ENCODE data around the gene PLLP. TPM values are rescaled to one million over a fixed set of nuclear protein-coding genes. Genes with fewer than 3 reads are reported as not detected.
"Not testable (repeated sequence)": the region's sequence is repeated elsewhere in the genome, so short reads cannot be mapped to it uniquely, and the experiment has no call there.

PLLP gene
- polyA plus RNA-seq, 1 donor from 2014 or later: not detected

- not testable (repeated sequence) for H4K20me1 ChIP-seq (ENCODE audit: insufficient read depth); H3K4me2 ChIP-seq (ENCODE audit: low read length); H3K27ac ChIP-seq (ENCODE audit: low read length); H3K9me3 ChIP-seq (ENCODE audit: low read length); H3K36me3 ChIP-seq (ENCODE audit: insufficient read depth, low read length); H3F3A ChIP-seq (ENCODE audit: insufficient read depth, low read length, poor library complexity, severe bottlenecking); H3K9me2 ChIP-seq (ENCODE audit: insufficient read depth, low read length); H3K9ac ChIP-seq (ENCODE audit: low read length); H3K79me2 ChIP-seq (replicated peaks; ENCODE audit: insufficient read depth, low read length); H3K4me3 ChIP-seq (ENCODE audit: low read length); H2AFZ ChIP-seq (ENCODE audit: low read depth, low read length); H3K27me3 ChIP-seq (ENCODE audit: insufficient read depth, low read depth, low read length)
Observed at GRCh38 chr16:57267343-57267742, 17.1 kb downstream of the PLLP start.

GRCh38 chr16:57266531-57267260 lies 17.8 kb downstream of the PLLP start:
- H2AFZ ChIP-seq (ENCODE audit: low read depth, low read length): no peak overlapping the region
- no peak overlapping the region for H3K27ac ChIP-seq (ENCODE audit: low read length)
- H3K4me3 ChIP-seq (ENCODE audit: low read length): no peak overlapping the region

More at GRCh38 chr16:57266531-57267260, 17.8 kb downstream of the PLLP start:
- Histone ChIP-seq H3K36me3 (ENCODE audit: insufficient read depth, low read length) (no peaks in the 10 kb centered on the region), H3F3A (ENCODE audit: insufficient read depth, low read length, poor library complexity, severe bottlenecking) (no peaks in the 10 kb centered on the region), H3K79me2 (replicated peaks; ENCODE audit: insufficient read depth, low read length) (no peaks in the 10 kb centered on the region), H3K27me3 (ENCODE audit: insufficient read depth, low read depth, low read length) (no peaks in the 10 kb centered on the region), H3K9me3 (ENCODE audit: low read length) (no peaks in the 10 kb centered on the region), H3K9me2 (ENCODE audit: insufficient read depth, low read length) (no peaks in the 10 kb centered on the region), H3K4me2 (ENCODE audit: low read length) (no peak overlapping the region), H3K9ac (ENCODE audit: low read length) (no peak overlapping the region), H4K20me1 (ENCODE audit: insufficient read depth) (no peaks in the 10 kb centered on the region)
- TF ChIP-seq TAF1 (IDR thresholded peaks at IDR 0.05; ENCODE audit: low read depth) (no peak), CTCF (IDR thresholded peaks at IDR 0.05; ENCODE audit: poor library complexity, severe bottlenecking) (no peak), POLR2AphosphoS5 (IDR thresholded peaks at IDR 0.05) (no peak), EP300 (conservative IDR thresholded peaks at IDR 0.05; ENCODE audit: poor library complexity, severe bottlenecking) (no peak), MXI1 (conservative IDR thresholded peaks at IDR 0.05; ENCODE audit: poor library complexity, severe bottlenecking) (no peak), SMC3 (conservative IDR thresholded peaks at IDR 0.05; ENCODE audit: poor library complexity) (no peak), EZH2 (IDR thresholded peaks at IDR 0.05; ENCODE audit: borderline replicate concordance, insufficient read depth, low read length, poor library complexity, severe bottlenecking) (no peak), RAD21 (conservative IDR thresholded peaks at IDR 0.05) (no peak), REST (IDR thresholded peaks at IDR 0.05; ENCODE audit: borderline replicate concordance) (no peak)

Data from neural cell (in vitro differentiated cells).